Keratinocyte (primary cell): Measurements from ENCODE around the gene AGL. TPM values are rescaled to one million over a fixed set of nuclear protein-coding genes. Genes with fewer than 3 reads are reported as not detected.
A peak's percentile ranks its signal among the peaks of the same experiment; 100 is the strongest.
"Not testable (repeated sequence)": the region's sequence is repeated elsewhere in the genome, so short reads cannot be mapped to it uniquely, and the experiment has no call there.

Experiments
- DNase-seq: peaks from one replicate; pipeline ENCODE4 v3.0.0-alpha.2; 2011; ENCODE audit warnings: low read depth, missing footprints, low spot score
- FAIRE-seq: peaks from 2 replicates; lab custom pipeline; 2011; peaks lifted over from hg19 to GRCh38; lab: Jason Lieb, UNC
- H2AFZ ChIP-seq: 2 replicates; pipeline ENCODE4 v1.6.0; 2012; ENCODE audit warnings: low read length, control low read depth, inconsistent platforms; ENCODE audit not compliant: control insufficient read depth
- H3K27ac ChIP-seq: 2 replicates; pipeline ENCODE4 v1.5.1; 2011; ENCODE audit warnings: low read length; ENCODE audit not compliant: control insufficient read depth, insufficient read depth
- H3K27me3 ChIP-seq: 3 replicates; pipeline ENCODE4 v1.6.0; 2011; ENCODE audit warnings: low read length; ENCODE audit not compliant: control insufficient read depth, insufficient read depth; ENCODE audit errors: extremely low read depth
- H3K36me3 ChIP-seq, 2 experiments: 2 replicates in 1 of 2; 3 replicates in 1 of 2; pipeline ENCODE4 v1.5.1; 2011; ENCODE audit warnings: low read length in 2 of 2, mild to moderate bottlenecking in 1 of 2; ENCODE audit not compliant: control insufficient read depth in 2 of 2, insufficient read depth in 2 of 2; ENCODE audit errors: extremely low read depth in 1 of 2
- H3K4me1 ChIP-seq: 3 replicates; pipeline ENCODE4 v1.5.1; 2011; ENCODE audit warnings: low read length; ENCODE audit not compliant: control insufficient read depth, insufficient read depth; ENCODE audit errors: extremely low read depth
- H3K4me2 ChIP-seq: 3 replicates; pipeline ENCODE4 v1.6.0; 2011; ENCODE audit warnings: low read depth, low read length; ENCODE audit not compliant: control insufficient read depth, insufficient read depth; ENCODE audit errors: extremely low read depth
- H3K4me3 ChIP-seq, 3 experiments: fragments of 200-600 bp in 1 of 3; sonication (generic) in 1 of 3; 2 replicates in 2 of 3; 3 replicates in 1 of 3; pipeline ENCODE4 v1.5.1; 2011 to 2016; ENCODE audit warnings: low read length in 3 of 3, mild to moderate bottlenecking in 3 of 3, control low read depth in 2 of 3, inconsistent platforms in 1 of 3, low read depth in 1 of 3, mixed read lengths in 1 of 3, mixed run types in 1 of 3, moderate library complexity in 1 of 3; ENCODE audit not compliant: control insufficient read depth in 2 of 3, insufficient read depth in 2 of 3; ENCODE audit errors: extremely low read depth in 1 of 3
- H3K79me2 ChIP-seq: 2 replicates; pipeline ENCODE4 v1.6.0; 2012; ENCODE audit warnings: low read length; ENCODE audit not compliant: control insufficient read depth, insufficient read depth
- H3K9ac ChIP-seq: 3 replicates; pipeline ENCODE4 v1.6.0; 2011; ENCODE audit warnings: low read length; ENCODE audit not compliant: control insufficient read depth, insufficient read depth; ENCODE audit errors: extremely low read depth
- H3K9me1 ChIP-seq: 3 replicates; pipeline ENCODE4 v1.6.0; 2011; ENCODE audit warnings: low read length; ENCODE audit not compliant: control insufficient read depth, insufficient read depth; ENCODE audit errors: extremely low read depth
- H3K9me3 ChIP-seq: 2 replicates; pipeline ENCODE4 v1.5.1; 2012; ENCODE audit warnings: low read depth, low read length; ENCODE audit not compliant: control insufficient read depth
- H4K20me1 ChIP-seq: 3 replicates; pipeline ENCODE4 v1.6.0; 2011; ENCODE audit warnings: low read length; ENCODE audit not compliant: control insufficient read depth, insufficient read depth; ENCODE audit errors: extremely low read depth
- EZH2 ChIP-seq: IDR thresholded peaks from one replicate; pipeline ENCODE4 v1.6.1; 2012; ENCODE audit warnings: inconsistent platforms, mild to moderate bottlenecking, low read length, moderate library complexity
- dilution Hi-C: fragments of 300-500 bp; cut with MboI; formaldehyde crosslinking; loops from one replicate; pipeline ENCODE4 v1.7.0; 2020; ENCODE audit warnings: low sequenced_read_pairs; ENCODE audit not compliant: extremely low pct_ligation_motif_present
- polyA plus RNA-seq, 5 experiments: library from polyadenylated mRNA; depleted of rRNA in 3 of 5; stranded (reverse) in 3 of 5; stranded (forward) in 1 of 5; unstranded in 1 of 5; fragments of >200 nt; gene quantifications; 1 replicate in 1 of 5; 2 replicates in 3 of 5; 3 replicates in 1 of 5; pipeline versions ENCODE4 v1.2.1 to v1.2.3, GENCODE V29; 2011 to 2012; ENCODE audit warnings: missing spikeins in 2 of 5, low read depth in 1 of 5, low replicate concordance in 1 of 5
- small RNA-seq, 3 experiments: library from RNA; depleted of rRNA; stranded (forward); fragments of <200 nt; gene quantifications; one replicate each; pipeline ENCODE3, GENCODE V24; 2012; ENCODE audit warnings: low read depth in 3 of 3, low replicate concordance in 1 of 3; ENCODE audit not compliant: insufficient read length in 3 of 3
- TF ChIP-seq, protein P1 (sequence below), 3 experiments: IDR thresholded peaks in 1 of 3; conservative IDR thresholded peaks in 1 of 3; optimal IDR thresholded peaks in 1 of 3; 2 replicates in 2 of 3; 3 replicates in 1 of 3; pipeline versions ENCODE3 to v1.5.1; 2011; ENCODE audit warnings: low read length in 3 of 3, mild to moderate bottlenecking in 3 of 3, moderate library complexity in 2 of 3, control low read depth in 1 of 3, inconsistent platforms in 1 of 3; ENCODE audit not compliant: insufficient read depth in 2 of 3; ENCODE audit errors: extremely low read depth in 1 of 3

Gene AGL
- polyA plus RNA-seq, 1 donor (not counting 4 experiments of a cell fraction or from before 2014, with no cell fraction given) = 8.2 TPM

DNA sequence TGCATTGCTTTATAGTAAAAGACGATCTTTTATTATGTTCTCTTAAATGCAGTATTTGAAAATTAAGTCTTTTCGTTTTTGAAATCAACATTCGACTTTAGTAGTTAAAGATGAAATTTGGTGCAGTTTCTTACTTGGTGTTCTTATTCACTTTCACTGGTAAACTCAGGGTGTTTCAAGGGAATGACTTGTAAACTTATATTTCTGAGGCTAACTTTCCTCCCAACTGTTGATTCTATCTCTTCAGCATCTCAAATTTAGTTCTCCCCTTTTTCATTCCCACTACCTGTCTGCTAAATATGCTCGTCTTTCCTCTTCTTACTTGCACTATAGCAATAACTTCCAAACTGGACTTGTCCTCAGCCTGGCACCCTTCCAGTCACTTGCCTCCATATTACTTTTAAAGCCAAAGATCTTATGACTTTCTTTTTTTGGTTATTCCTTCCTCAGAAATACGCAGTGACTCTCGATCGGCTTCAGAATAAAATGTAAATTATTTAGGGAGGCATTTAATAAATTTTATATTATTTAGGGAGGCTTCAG, 120.6 kb downstream of the AGL start:
- no peak for DNase-seq
- Histone ChIP-seq H3K36me3 (no peaks in the 10 kb centered on the region), H3K9ac (peak overlapping the region; percentile 93), H3K4me1 (peaks cover 24% of the 10 kb centered on the region), H3K27me3 (no peaks in the 10 kb centered on the region), H3K27ac (peak overlapping the region; percentile 87), H3K9me1 (no peaks in the 10 kb centered on the region), H3K79me2 (peaks cover 28% of the 10 kb centered on the region), H2AFZ (no peak overlapping the region), H3K4me2 (peak overlapping the region; percentile 100), H3K9me3 (no peaks in the 10 kb centered on the region), H4K20me1 (no peaks in the 10 kb centered on the region), H3K4me3 (peak overlapping the region; percentile 55 to 96 (median 65))
- dilution Hi-C loops = no loop called here
- FAIRE-seq = no peak
- TF ChIP-seq, protein P1, sequence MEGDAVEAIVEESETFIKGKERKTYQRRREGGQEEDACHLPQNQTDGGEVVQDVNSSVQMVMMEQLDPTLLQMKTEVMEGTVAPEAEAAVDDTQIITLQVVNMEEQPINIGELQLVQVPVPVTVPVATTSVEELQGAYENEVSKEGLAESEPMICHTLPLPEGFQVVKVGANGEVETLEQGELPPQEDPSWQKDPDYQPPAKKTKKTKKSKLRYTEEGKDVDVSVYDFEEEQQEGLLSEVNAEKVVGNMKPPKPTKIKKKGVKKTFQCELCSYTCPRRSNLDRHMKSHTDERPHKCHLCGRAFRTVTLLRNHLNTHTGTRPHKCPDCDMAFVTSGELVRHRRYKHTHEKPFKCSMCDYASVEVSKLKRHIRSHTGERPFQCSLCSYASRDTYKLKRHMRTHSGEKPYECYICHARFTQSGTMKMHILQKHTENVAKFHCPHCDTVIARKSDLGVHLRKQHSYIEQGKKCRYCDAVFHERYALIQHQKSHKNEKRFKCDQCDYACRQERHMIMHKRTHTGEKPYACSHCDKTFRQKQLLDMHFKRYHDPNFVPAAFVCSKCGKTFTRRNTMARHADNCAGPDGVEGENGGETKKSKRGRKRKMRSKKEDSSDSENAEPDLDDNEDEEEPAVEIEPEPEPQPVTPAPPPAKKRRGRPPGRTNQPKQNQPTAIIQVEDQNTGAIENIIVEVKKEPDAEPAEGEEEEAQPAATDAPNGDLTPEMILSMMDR (optimal IDR thresholded peaks at IDR 0.05 in 1 of 3, IDR thresholded peaks at IDR 0.05 in 1 of 3, conservative IDR thresholded peaks at IDR 0.05 in 1 of 3; ENCODE audit: extremely low read depth in 1 of 3, insufficient read depth in 2 of 3, low read length in 3 of 3) = no peak
- TF ChIP-seq EZH2 = no peak

GRCh38 chr1:99972066-99972465, 121.9 kb downstream of the AGL start:
- H3K27me3 ChIP-seq, H3K36me3 ChIP-seq, H3K9ac ChIP-seq, H3K9me1 ChIP-seq, DNase-seq, H2AFZ ChIP-seq, FAIRE-seq, H3K4me2 ChIP-seq, dilution Hi-C loops, H3K9me3 ChIP-seq, H3K4me3 ChIP-seq, H4K20me1 ChIP-seq: not testable (repeated sequence)
- peaks cover 34% of the 10 kb centered on the region for H3K79me2 ChIP-seq
- peak overlapping the region; percentile 32 for H3K27ac ChIP-seq
- peaks cover 20% of the 10 kb centered on the region for H3K4me1 ChIP-seq

Small RNAs within 50 kb of the gene (small RNA-seq; reads per million reads assigned to genes)
- gene AC096949.1 = 0 reads per million in 3 experiments

Other genes with a start within 250 kb of the AGL start
- 3.5 to 6.8 TPM (median 5.8 TPM) in 3 replicates for gene PALMD, start 204.2 kb upstream of the AGL start, polyA plus RNA-seq
- gene FRRS1, start 83.7 kb upstream of the AGL start, polyA plus RNA-seq = 8.6 to 13.0 TPM (median 11.2 TPM) in 3 replicates
- gene SLC35A3, start 119.6 kb downstream of the AGL start, polyA plus RNA-seq = 8.2 to 25.9 TPM (median 17.9 TPM) in 3 replicates